ENCODE measurements around the gene FBXW11. TPM values are rescaled to one million over a fixed set of nuclear protein-coding genes. Genes with fewer than 3 reads are reported as not detected.

The FBXW11 gene
- total and polyA plus RNA-seq, 2 of the 13 experiments (the other 11 are each of a cell fraction or from before 2014, with no cell fraction given) = 31.7 to 53.6 TPM

- TF ChIP-seq HNF1A (IDR thresholded peaks at IDR 0.05; ENCODE audit: low read depth) (no peak), HNF1A (CRISPR knock-in tag; IDR thresholded peaks at IDR 0.05; ENCODE audit: borderline replicate concordance) (no peak), ZZZ3 (CRISPR knock-in tag; IDR thresholded peaks at IDR 0.05; ENCODE audit: borderline replicate concordance) (no peak), SP5 (CRISPR knock-in tag; IDR thresholded peaks at IDR 0.05; ENCODE audit: borderline replicate concordance, low read depth) (no peak), ZNF816 (CRISPR knock-in tag; IDR thresholded peaks at IDR 0.05; ENCODE audit: borderline replicate concordance) (no peak), ZNF124 (CRISPR knock-in tag; IDR thresholded peaks at IDR 0.05) (no peak), ASH2L (IDR thresholded peaks at IDR 0.05; ENCODE audit: insufficient read length, low read depth, low read length) (no peak), NCOA1 (CRISPR knock-in tag; IDR thresholded peaks at IDR 0.05) (no peak), ZNF614 (CRISPR knock-in tag; IDR thresholded peaks at IDR 0.05; ENCODE audit: borderline replicate concordance) (no peak)
- TF ChIP-seq, protein P1, sequence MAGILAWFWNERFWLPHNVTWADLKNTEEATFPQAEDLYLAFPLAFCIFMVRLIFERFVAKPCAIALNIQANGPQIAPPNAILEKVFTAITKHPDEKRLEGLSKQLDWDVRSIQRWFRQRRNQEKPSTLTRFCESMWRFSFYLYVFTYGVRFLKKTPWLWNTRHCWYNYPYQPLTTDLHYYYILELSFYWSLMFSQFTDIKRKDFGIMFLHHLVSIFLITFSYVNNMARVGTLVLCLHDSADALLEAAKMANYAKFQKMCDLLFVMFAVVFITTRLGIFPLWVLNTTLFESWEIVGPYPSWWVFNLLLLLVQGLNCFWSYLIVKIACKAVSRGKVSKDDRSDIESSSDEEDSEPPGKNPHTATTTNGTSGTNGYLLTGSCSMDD (CRISPR knock-in tag; IDR thresholded peaks at IDR 0.05) = no peak
- TF ChIP-seq, protein P2, sequence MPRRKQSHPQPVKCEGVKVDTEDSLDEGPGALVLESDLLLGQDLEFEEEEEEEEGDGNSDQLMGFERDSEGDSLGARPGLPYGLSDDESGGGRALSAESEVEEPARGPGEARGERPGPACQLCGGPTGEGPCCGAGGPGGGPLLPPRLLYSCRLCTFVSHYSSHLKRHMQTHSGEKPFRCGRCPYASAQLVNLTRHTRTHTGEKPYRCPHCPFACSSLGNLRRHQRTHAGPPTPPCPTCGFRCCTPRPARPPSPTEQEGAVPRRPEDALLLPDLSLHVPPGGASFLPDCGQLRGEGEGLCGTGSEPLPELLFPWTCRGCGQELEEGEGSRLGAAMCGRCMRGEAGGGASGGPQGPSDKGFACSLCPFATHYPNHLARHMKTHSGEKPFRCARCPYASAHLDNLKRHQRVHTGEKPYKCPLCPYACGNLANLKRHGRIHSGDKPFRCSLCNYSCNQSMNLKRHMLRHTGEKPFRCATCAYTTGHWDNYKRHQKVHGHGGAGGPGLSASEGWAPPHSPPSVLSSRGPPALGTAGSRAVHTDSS (CRISPR knock-in tag; conservative IDR thresholded peaks at IDR 0.05) = no peak
- TF ChIP-seq, protein P3, sequence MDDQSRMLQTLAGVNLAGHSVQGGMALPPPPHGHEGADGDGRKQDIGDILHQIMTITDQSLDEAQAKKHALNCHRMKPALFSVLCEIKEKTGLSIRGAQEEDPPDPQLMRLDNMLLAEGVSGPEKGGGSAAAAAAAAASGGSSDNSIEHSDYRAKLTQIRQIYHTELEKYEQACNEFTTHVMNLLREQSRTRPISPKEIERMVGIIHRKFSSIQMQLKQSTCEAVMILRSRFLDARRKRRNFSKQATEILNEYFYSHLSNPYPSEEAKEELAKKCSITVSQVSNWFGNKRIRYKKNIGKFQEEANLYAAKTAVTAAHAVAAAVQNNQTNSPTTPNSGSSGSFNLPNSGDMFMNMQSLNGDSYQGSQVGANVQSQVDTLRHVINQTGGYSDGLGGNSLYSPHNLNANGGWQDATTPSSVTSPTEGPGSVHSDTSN (CRISPR knock-in tag; IDR thresholded peaks at IDR 0.05; ENCODE audit: borderline replicate concordance) = no peak
- Histone ChIP-seq H3K27ac (ENCODE audit: extremely low read length, insufficient read depth, low read length) (no peak overlapping the region), H4K20me1 (ENCODE audit: insufficient read depth, low read length) (no peaks in the 10 kb centered on the region), H3K9me3 (ENCODE audit: low read length) (no peaks in the 10 kb centered on the region), H3K4me3 (replicated peaks in 1 of 3; ENCODE audit: insufficient read depth in 1 of 3, low read depth in 2 of 3, low read length in 3 of 3) (no peak overlapping the region), H3K79me2 (ENCODE audit: insufficient read depth, low read length) (no peaks in the 10 kb centered on the region), H3K27me3 (ENCODE audit: control insufficient read depth in 1 of 2, insufficient read depth in 2 of 2, low read length in 2 of 2) (peaks cover 0 to 2% of the 10 kb centered on the region in 2 experiments; a peak in 1 of 5 replicates), H3K36me3 (replicated peaks in 1 of 2; ENCODE audit: control insufficient read depth in 1 of 2, insufficient read depth in 2 of 2, low read length in 2 of 2) (no peaks in the 10 kb centered on the region), H3K9ac (ENCODE audit: insufficient read depth, low read depth, low read length) (no peak overlapping the region), H3K4me2 (ENCODE audit: low read depth, low read length) (no peak overlapping the region), H3K4me1 (ENCODE audit: insufficient read depth, low read length) (no peaks in the 10 kb centered on the region), H2AFZ (ENCODE audit: low read length) (no peak overlapping the region)
- 31% methylated on average over 7 of the region's 7 CpGs for WGBS (ENCODE audit: low lambda C conversion rate)
- no peak for DNase-seq (ENCODE audit: low spot score)
- no TSS peak for BruUV-seq (replicated peaks)
- no peak for ATAC-seq
- CTCF ChIA-PET (ENCODE audit: low intra/inter-chr PET ratio, low total read pairs) = no interaction called here
- POLR2A ChIA-PET = no interaction called here
- FAIRE-seq = no peak
- in situ Hi-C loops (cut with HindIII; ENCODE audit: extremely low pct_ligation_motif_present, low pct_unique_long_range_greater_than_20kb) (no loop called here), intact Hi-C loops (cut with micrococcal nuclease; ENCODE audit: unreplicated experiment) (no loop called here)
Measured at GRCh38 chr5:171835066-171835465, 171.4 kb downstream of the FBXW11 start.

Measured in HepG2 (cell line).